ENCODE data around the gene PSMB1. TPM values are rescaled to one million over a fixed set of nuclear protein-coding genes. Genes with fewer than 3 reads are reported as not detected.

The PSMB1 gene
- total RNA-seq, 1 experiment from 2014 or later: 215 TPM

GRCh38 chr6:170535004-170535403 is 18.1 kb downstream of the PSMB1 start:
- H3K36me3 Mint-ChIP-seq: peaks cover 63% of the 10 kb centered on the region

GRCh38 chr6:170533792-170534191 is 19.3 kb downstream of the PSMB1 start:
- TF ChIP-seq MLX (CRISPR knock-in tag; IDR thresholded peaks at IDR 0.05): no peak
- peaks cover 50% of the 10 kb centered on the region for H3K36me3 Mint-ChIP-seq
- no peak for ATAC-seq
- ChIA-PET CTCF (no interaction called here), POLR2A (no interaction called here)
- H3K9me3 Mint-ChIP-seq: no peaks in the 10 kb centered on the region
- no peaks in the 10 kb centered on the region for H3K27me3 Mint-ChIP-seq (ENCODE audit: low read depth)
- no peak for DNase-seq (ENCODE audit: low spot score)
- H3K4me3 Mint-ChIP-seq: no peak overlapping the region
- no peak overlapping the region for H3K27ac Mint-ChIP-seq
- H3K4me1 Mint-ChIP-seq: no peaks in the 10 kb centered on the region; the same call in 1 of the 2 replicates

More at GRCh38 chr6:170535004-170535403, 18.1 kb downstream of the PSMB1 start:
- no peaks in the 10 kb centered on the region for H3K9me3 Mint-ChIP-seq
- H3K27me3 Mint-ChIP-seq (ENCODE audit: low read depth): no peaks in the 10 kb centered on the region
- DNase-seq (ENCODE audit: low spot score) (no peak), ATAC-seq (no peak)
- ChIA-PET CTCF (no interaction called here), POLR2A (no interaction called here)
- no peak overlapping the region for H3K4me3 Mint-ChIP-seq
- H3K4me1 Mint-ChIP-seq: no peaks in the 10 kb centered on the region; the same call in 1 of the 2 replicates
- no peak overlapping the region for H3K27ac Mint-ChIP-seq
- no peak for TF ChIP-seq SMAD4 (CRISPR knock-in tag; IDR thresholded peaks at IDR 0.05)
- TF ChIP-seq ATF3 (CRISPR knock-in tag; conservative IDR thresholded peaks at IDR 0.05): no peak
- no peak for TF ChIP-seq CDX4 (CRISPR knock-in tag; IDR thresholded peaks at IDR 0.05; ENCODE audit: borderline replicate concordance)
- TF ChIP-seq MAX (CRISPR knock-in tag; IDR thresholded peaks at IDR 0.05): no peak
- TF ChIP-seq NR2C2 (CRISPR knock-in tag; IDR thresholded peaks at IDR 0.05): no peak
- no peak for TF ChIP-seq ATF2 (CRISPR knock-in tag; IDR thresholded peaks at IDR 0.05; ENCODE audit: borderline replicate concordance, low read depth)
- no peak for TF ChIP-seq IRF2 (CRISPR knock-in tag; IDR thresholded peaks at IDR 0.05; ENCODE audit: borderline replicate concordance, low read depth)

- Mint-ChIP-seq H3K36me3 (peaks cover 48% of the 10 kb centered on the region), H3K27ac (no peak overlapping the region), H3K27me3 (ENCODE audit: low read depth) (no peaks in the 10 kb centered on the region), H3K4me1 (no peaks in the 10 kb centered on the region; the same call in 1 of the 2 replicates), H3K4me3 (no peak overlapping the region), H3K9me3 (peaks cover 5% of the 10 kb centered on the region)
- CTCF ChIA-PET: interaction anchor here (0.6 kb wide), 1 partner anchor 343 kb away, joined by 3 read pairs; no protein-coding TSS in a partner anchor
- DNase-seq (ENCODE audit: low spot score) (no peak), ATAC-seq (no peak)
- POLR2A ChIA-PET: no interaction called here
- TF ChIP-seq ZNF532 (CRISPR knock-in tag; IDR thresholded peaks at IDR 0.05; ENCODE audit: borderline replicate concordance) (no peak), NR2C2 (CRISPR knock-in tag; IDR thresholded peaks at IDR 0.05) (no peak), CREB1 (CRISPR knock-in tag; IDR thresholded peaks at IDR 0.05) (no peak), ZNF512 (CRISPR knock-in tag; IDR thresholded peaks at IDR 0.05; ENCODE audit: borderline replicate concordance) (no peak), ZNF396 (CRISPR knock-in tag; IDR thresholded peaks at IDR 0.05; ENCODE audit: borderline replicate concordance) (no peak), PRDM15 (CRISPR knock-in tag; IDR thresholded peaks at IDR 0.05) (no peak), GABPB1 (CRISPR knock-in tag; IDR thresholded peaks at IDR 0.05) (no peak)
These were observed 20.1 kb downstream of the PSMB1 start for GRCh38 chr6:170532867-170533488.
